Progenitor cell of endocrine pancreas (in vitro differentiated cells): Measurements from ENCODE around the gene FOS. TPM values are rescaled to one million over a fixed set of nuclear protein-coding genes. Genes with fewer than 3 reads are reported as not detected.

Experiments
- DNase-seq: peaks from one replicate; pipeline ENCODE4 v3.0.0; 2021; ENCODE audit warnings: low spot score; ENCODE audit not compliant: unreplicated experiment
- H3K27ac Mint-ChIP-seq: 2 replicates; pipeline ENCODE4 v1.8.0; 2021; ENCODE audit warnings: mild to moderate bottlenecking, moderate library complexity, mixed read lengths
- H3K27me3 Mint-ChIP-seq: 2 replicates; pipeline ENCODE4 v1.8.0; 2021; ENCODE audit warnings: mixed read lengths
- H3K36me3 Mint-ChIP-seq: 2 replicates; pipeline ENCODE4 v1.8.0; 2022; ENCODE audit warnings: mixed read lengths; ENCODE audit not compliant: insufficient read depth
- H3K4me1 Mint-ChIP-seq: 2 replicates; pipeline ENCODE4 v1.8.0; 2021; ENCODE audit warnings: low read depth, mixed read lengths
- H3K4me3 Mint-ChIP-seq: 2 replicates; pipeline ENCODE4 v1.8.0; 2021; ENCODE audit warnings: low read depth, mild to moderate bottlenecking, moderate library complexity, mixed read lengths
- H3K9me3 Mint-ChIP-seq: 2 replicates; pipeline ENCODE4 v1.8.0; 2021; ENCODE audit warnings: low read depth, mixed read lengths
- CTCF ChIP-seq: fragments of 200-600 bp; sonication (generic); IDR thresholded peaks from one replicate; pipeline ENCODE4 v1.5.0; 2021; ENCODE audit warnings: antibody characterized with exemption, mild to moderate bottlenecking; ENCODE audit not compliant: unreplicated experiment
- total RNA-seq: library from RNA; stranded (reverse); gene quantifications from 2 replicates; pipeline ENCODE4 v1.2.1, GENCODE V29; 2021

FOS gene
- total RNA-seq, 1 donor from 2014 or later = 88.8 TPM

DNA sequence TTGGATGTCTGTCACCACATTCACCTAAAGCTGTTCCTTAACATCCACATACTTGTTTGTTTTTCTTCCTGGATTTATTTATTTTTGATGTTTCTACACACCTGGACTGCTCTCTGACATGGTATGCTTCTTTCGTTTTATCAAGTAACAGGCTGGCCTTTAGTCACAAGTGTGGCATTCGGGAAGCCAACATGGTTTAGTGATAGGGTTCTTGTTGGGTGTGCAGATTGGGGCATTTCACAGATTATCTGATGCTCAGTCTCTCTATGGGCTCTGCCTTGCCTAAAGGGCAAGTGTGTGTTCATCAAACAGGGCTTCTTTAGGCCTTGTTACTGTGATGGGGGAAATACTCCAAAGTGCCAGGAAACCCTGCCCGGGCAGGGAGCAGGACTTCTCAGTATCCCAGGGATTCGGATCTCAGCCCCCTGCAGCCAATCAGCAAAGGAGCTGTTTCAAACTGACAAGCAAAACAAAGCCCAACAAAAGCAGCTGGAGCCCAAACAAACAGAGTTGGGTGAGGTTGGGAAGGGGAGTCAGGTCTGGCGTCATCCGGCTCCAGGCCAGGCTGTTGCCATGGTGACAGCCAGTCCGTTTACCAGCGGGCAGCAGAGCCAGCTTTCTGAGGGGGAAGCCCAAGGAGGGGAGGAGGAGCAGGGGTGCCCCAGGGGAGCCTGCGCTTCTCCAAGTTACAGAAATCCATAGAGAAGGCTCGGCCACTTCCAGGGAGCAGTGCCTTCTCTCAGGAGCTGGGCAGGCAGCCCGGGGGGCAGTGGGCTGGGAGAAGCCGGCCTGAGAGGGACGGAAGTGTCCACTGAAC lies 31.9 kb downstream of the FOS start:
- Mint-ChIP-seq H3K9me3 (no peaks in the 10 kb centered on the region), H3K27ac (peak overlapping the region; percentile 75), H3K4me1 (peaks cover 6% of the 10 kb centered on the region), H3K4me3 (no peak overlapping the region), H3K27me3 (no peaks in the 10 kb centered on the region), H3K36me3 (no peaks in the 10 kb centered on the region)
- no peak for DNase-seq
- TF ChIP-seq CTCF = no peak

- no peaks in the 10 kb centered on the region for H3K9me3 Mint-ChIP-seq
- DNase-seq = no peak
- H3K4me3 Mint-ChIP-seq = no peak overlapping the region
- peak overlapping the region; percentile 60 for H3K27ac Mint-ChIP-seq
- H3K27me3 Mint-ChIP-seq = no peaks in the 10 kb centered on the region
- H3K4me1 Mint-ChIP-seq = peaks cover 6% of the 10 kb centered on the region
- no peaks in the 10 kb centered on the region for H3K36me3 Mint-ChIP-seq
- no peak for TF ChIP-seq CTCF
These were observed 32.7 kb downstream of the FOS start for GRCh38 chr14:75311356-75311755.

DNA sequence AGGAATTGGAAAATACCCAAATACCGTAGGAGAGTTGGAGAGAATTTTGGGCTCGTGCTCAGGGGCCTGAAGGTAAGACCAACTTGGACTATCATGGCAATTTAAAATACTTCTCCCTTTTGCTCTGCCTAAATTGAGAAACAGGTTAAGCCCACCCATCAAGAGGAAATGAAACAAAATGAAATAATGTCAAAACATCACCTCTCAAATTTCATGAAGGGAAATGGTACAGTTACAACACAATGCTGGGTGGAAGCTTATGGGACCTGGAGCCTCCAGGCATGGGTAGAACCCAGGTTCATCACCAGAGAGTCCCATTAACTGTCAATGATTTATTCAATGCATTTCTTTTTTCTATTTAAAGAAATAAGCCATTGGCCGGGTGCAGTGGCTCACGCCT lies 33.7 kb downstream of the FOS start:
- Mint-ChIP-seq H3K9me3 (no peaks in the 10 kb centered on the region), H3K4me1 (peaks cover 6% of the 10 kb centered on the region), H3K27ac (no peak overlapping the region), H3K4me3 (no peak overlapping the region), H3K36me3 (no peaks in the 10 kb centered on the region), H3K27me3 (no peaks in the 10 kb centered on the region)
- no peak for DNase-seq
- no peak for TF ChIP-seq CTCF

DNA sequence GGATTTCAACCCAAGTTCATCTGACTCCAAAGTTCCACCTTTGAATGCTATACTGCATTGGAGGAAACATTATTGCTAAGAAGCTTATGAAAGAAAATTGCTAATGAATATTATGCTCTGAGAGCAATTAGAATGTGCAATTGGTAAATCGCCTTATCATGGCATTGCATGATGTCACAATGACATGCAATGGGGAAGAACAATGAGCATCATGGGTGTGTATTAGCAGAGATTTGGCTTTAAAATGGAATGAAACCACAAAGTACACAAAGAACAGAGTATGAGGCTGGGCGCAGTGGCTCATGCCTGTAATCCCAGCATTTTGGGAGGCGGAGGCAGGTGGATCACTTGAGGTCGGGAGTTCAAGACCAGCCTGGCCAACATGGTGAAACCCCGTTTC lies 34.7 kb downstream of the FOS start:
- DNase-seq = no peak
- no peak for TF ChIP-seq CTCF
- Mint-ChIP-seq H3K27me3 (no peaks in the 10 kb centered on the region), H3K4me1 (peaks cover 6% of the 10 kb centered on the region), H3K36me3 (no peaks in the 10 kb centered on the region), H3K4me3 (no peak overlapping the region), H3K9me3 (no peaks in the 10 kb centered on the region), H3K27ac (no peak overlapping the region)

- no peak for DNase-seq
- Mint-ChIP-seq H3K27me3 (peaks cover 5% of the 10 kb centered on the region), H3K36me3 (no peaks in the 10 kb centered on the region), H3K4me3 (no peak overlapping the region), H3K9me3 (no peaks in the 10 kb centered on the region), H3K27ac (no peak overlapping the region), H3K4me1 (peaks cover 6% of the 10 kb centered on the region)
- TF ChIP-seq CTCF = no peak
These were observed 36.5 kb downstream of the FOS start for GRCh38 chr14:75315144-75315543.
